ENCODE measurements around the gene JAM3. TPM values are rescaled to one million over a fixed set of nuclear protein-coding genes. Genes with fewer than 3 reads are reported as not detected.

Gene JAM3
- total RNA-seq, 1 experiment from 2014 or later, result 9.0 TPM

- ChIA-PET CTCF (interaction anchor here (0.9 kb wide), 1 partner anchor 105 kb away, joined by 3 read pairs; no protein-coding TSS in a partner anchor), POLR2A (ENCODE audit: low non-redundant PET) (no interaction called here)
- Histone ChIP-seq H3K9me3 (ENCODE audit: low read depth, low read length, poor library complexity, severe bottlenecking) (no peaks in the 10 kb centered on the region), H3K4me1 (ENCODE audit: insufficient read depth, low read length, poor library complexity, severe bottlenecking) (peaks cover 20% of the 10 kb centered on the region), H3K4me3 (ENCODE audit: low read depth, low read length, poor library complexity, severe bottlenecking) (no peak overlapping the region), H3K36me3 (ENCODE audit: insufficient read depth, low read length, poor library complexity, severe bottlenecking) (no peaks in the 10 kb centered on the region), H3K27ac (ENCODE audit: low read depth, low read length, poor library complexity, severe bottlenecking) (no peak overlapping the region), H3K27me3 (replicated peaks; ENCODE audit: insufficient read depth, low read depth, low read length, poor library complexity) (no peaks in the 10 kb centered on the region)
- intact Hi-C loops (cut with micrococcal nuclease; ENCODE audit: unreplicated experiment), result no loop called here
- BruUV-seq (replicated peaks), result no TSS peak
- TF ChIP-seq EZH2 (IDR thresholded peaks at IDR 0.05; ENCODE audit: borderline replicate concordance, low read depth, low read length, poor library complexity, severe bottlenecking) (no peak), CTCF (conservative IDR thresholded peaks at IDR 0.05; ENCODE audit: low read depth, low read length) (no peak)
- DNase-seq (ENCODE audit: low spot score), result peak; percentile 24
Measured at GRCh38 chr11:134032501-134033091, 36.3 kb upstream of the JAM3 start.

GRCh38 chr11:134033276-134033675 lies 35.6 kb upstream of the JAM3 start:
- no peak overlapping the region for H3K27ac ChIP-seq (ENCODE audit: low read depth, low read length, poor library complexity, severe bottlenecking)
- H3K4me1 ChIP-seq (ENCODE audit: insufficient read depth, low read length, poor library complexity, severe bottlenecking), result peaks cover 25% of the 10 kb centered on the region
- CTCF ChIA-PET, result interaction anchor here (1.3 kb wide), 1 partner anchor 105 kb away, joined by 4 read pairs; no protein-coding TSS in a partner anchor
- H3K36me3 ChIP-seq (ENCODE audit: insufficient read depth, low read length, poor library complexity, severe bottlenecking), result no peaks in the 10 kb centered on the region
- no peak for DNase-seq (ENCODE audit: low spot score)
- POLR2A ChIA-PET (ENCODE audit: low non-redundant PET), result no interaction called here
- no peaks in the 10 kb centered on the region for H3K9me3 ChIP-seq (ENCODE audit: low read depth, low read length, poor library complexity, severe bottlenecking)
- BruUV-seq (replicated peaks), result no TSS peak
- H3K4me3 ChIP-seq (ENCODE audit: low read depth, low read length, poor library complexity, severe bottlenecking), result no peak overlapping the region
- no peaks in the 10 kb centered on the region for H3K27me3 ChIP-seq (replicated peaks; ENCODE audit: insufficient read depth, low read depth, low read length, poor library complexity)
- intact Hi-C loops (cut with micrococcal nuclease; ENCODE audit: unreplicated experiment), result no loop called here
- TF ChIP-seq EZH2 (IDR thresholded peaks at IDR 0.05; ENCODE audit: borderline replicate concordance, low read depth, low read length, poor library complexity, severe bottlenecking), result no peak

GRCh38 chr11:134033696-134034491 lies 35.0 kb upstream of the JAM3 start:
- DNase-seq (ENCODE audit: low spot score), result peak; percentile 89
- ChIA-PET POLR2A (ENCODE audit: low non-redundant PET) (no interaction called here), CTCF (interaction anchor here (1.3 kb wide), 1 partner anchor 106 kb away, joined by 4 read pairs; no protein-coding TSS in a partner anchor)
- Histone ChIP-seq H3K36me3 (ENCODE audit: insufficient read depth, low read length, poor library complexity, severe bottlenecking) (no peaks in the 10 kb centered on the region), H3K4me3 (ENCODE audit: low read depth, low read length, poor library complexity, severe bottlenecking) (peak overlapping the region; percentile 22), H3K27me3 (replicated peaks; ENCODE audit: insufficient read depth, low read depth, low read length, poor library complexity) (no peaks in the 10 kb centered on the region), H3K27ac (ENCODE audit: low read depth, low read length, poor library complexity, severe bottlenecking) (no peak overlapping the region), H3K9me3 (ENCODE audit: low read depth, low read length, poor library complexity, severe bottlenecking) (no peaks in the 10 kb centered on the region), H3K4me1 (ENCODE audit: insufficient read depth, low read length, poor library complexity, severe bottlenecking) (peaks cover 25% of the 10 kb centered on the region)
- intact Hi-C loops (cut with micrococcal nuclease; ENCODE audit: unreplicated experiment), result no loop called here
- BruUV-seq (replicated peaks), result no TSS peak
- TF ChIP-seq EZH2 (IDR thresholded peaks at IDR 0.05; ENCODE audit: borderline replicate concordance, low read depth, low read length, poor library complexity, severe bottlenecking) (no peak), CTCF (conservative IDR thresholded peaks at IDR 0.05; ENCODE audit: low read depth, low read length) (no peak)

Measured in A673 (cell line).